22Rv1 (cell line): ENCODE measurements around the gene CDK6.

Experiments
- CTCF ChIP-seq: fragments of 450-650 bp; IDR thresholded peaks from 2 replicates; pipeline ENCODE4 v1.5.1; 2017; ENCODE audit warnings: mild to moderate bottlenecking
- ZFX ChIP-seq: fragments of 450-650 bp; IDR thresholded peaks from 2 replicates; pipeline ENCODE4 v1.6.1; 2017; ENCODE audit warnings: antibody characterized with exemption, borderline replicate concordance

GRCh38 chr7:92723205-92723604, 113.2 kb downstream of the CDK6 start:
- TF ChIP-seq CTCF (no peak), ZFX (no peak)
